Measurements from ENCODE around the gene CILP2. TPM values are rescaled to one million over a fixed set of nuclear protein-coding genes. Genes with fewer than 3 reads are reported as not detected.

CILP2 gene
- total RNA-seq, 1 donor from 2014 or later = 0.98 TPM

- Histone ChIP-seq H3K36me3 (no peaks in the 10 kb centered on the region), H3K9me3 (no peaks in the 10 kb centered on the region), H3K4me3 (no peak overlapping the region), H3K4me1 (no peaks in the 10 kb centered on the region), H3K27ac (no peak overlapping the region), H3K27me3 (no peaks in the 10 kb centered on the region)
- no peak for DNase-seq (ENCODE audit: extremely low spot score in 2 of 2)
- intact Hi-C loops (cut with DNase I) = no loop called here
- TF ChIP-seq CTCF (IDR thresholded peaks at IDR 0.05) = no peak
- no peak for TF ChIP-seq POLR2AphosphoS5 (IDR thresholded peaks at IDR 0.05; ENCODE audit: insufficient read depth in 1 of 2, low read depth in 1 of 2)
- no peak for TF ChIP-seq POLR2A (IDR thresholded peaks at IDR 0.05)
These were observed 40.2 kb downstream of the CILP2 start for GRCh38 chr19:19578252-19578651.

- H3K27me3 ChIP-seq = no peaks in the 10 kb centered on the region
- no peaks in the 10 kb centered on the region for H3K9me3 ChIP-seq
- H3K36me3 ChIP-seq = no peaks in the 10 kb centered on the region
- no peak for DNase-seq (ENCODE audit: extremely low spot score in 2 of 2)
- intact Hi-C loops (cut with DNase I) = no loop called here
- no peak overlapping the region for H3K27ac ChIP-seq
- no peaks in the 10 kb centered on the region for H3K4me1 ChIP-seq
- no peak overlapping the region for H3K4me3 ChIP-seq
- TF ChIP-seq POLR2A (IDR thresholded peaks at IDR 0.05) (no peak), POLR2AphosphoS5 (IDR thresholded peaks at IDR 0.05; ENCODE audit: insufficient read depth in 1 of 2, low read depth in 1 of 2) (no peak), CTCF (IDR thresholded peaks at IDR 0.05) (no peak)
These were observed 41.7 kb downstream of the CILP2 start for GRCh38 chr19:19579533-19580361.

GRCh38 chr19:19580418-19580817 is 42.4 kb downstream of the CILP2 start:
- no peak overlapping the region for H3K27ac ChIP-seq
- no peaks in the 10 kb centered on the region for H3K9me3 ChIP-seq
- H3K27me3 ChIP-seq = no peaks in the 10 kb centered on the region
- intact Hi-C loops (cut with DNase I) = no loop called here
- no peak for DNase-seq (ENCODE audit: extremely low spot score in 2 of 2)
- no peaks in the 10 kb centered on the region for H3K4me1 ChIP-seq
- TF ChIP-seq CTCF (IDR thresholded peaks at IDR 0.05) (no peak), POLR2AphosphoS5 (IDR thresholded peaks at IDR 0.05; ENCODE audit: insufficient read depth in 1 of 2, low read depth in 1 of 2) (no peak)
- H3K4me3 ChIP-seq = no peak overlapping the region
- H3K36me3 ChIP-seq = no peaks in the 10 kb centered on the region

GRCh38 chr19:19581391-19581790 is 43.3 kb downstream of the CILP2 start:
- no peaks in the 10 kb centered on the region for H3K9me3 ChIP-seq
- no peak overlapping the region for H3K4me3 ChIP-seq
- H3K27me3 ChIP-seq = no peaks in the 10 kb centered on the region
- H3K27ac ChIP-seq = no peak overlapping the region
- no peak for DNase-seq (ENCODE audit: extremely low spot score in 2 of 2)
- H3K36me3 ChIP-seq = no peaks in the 10 kb centered on the region
- TF ChIP-seq CTCF (IDR thresholded peaks at IDR 0.05) = no peak
- TF ChIP-seq POLR2AphosphoS5 (IDR thresholded peaks at IDR 0.05; ENCODE audit: insufficient read depth in 1 of 2, low read depth in 1 of 2) = no peak
- TF ChIP-seq POLR2A (IDR thresholded peaks at IDR 0.05) = no peak
- H3K4me1 ChIP-seq = no peaks in the 10 kb centered on the region
- intact Hi-C loops (cut with DNase I) = no loop called here

GRCh38 chr19:19582471-19582870 is 44.4 kb downstream of the CILP2 start:
- no peak for TF ChIP-seq CTCF (IDR thresholded peaks at IDR 0.05)
- no peak for TF ChIP-seq POLR2AphosphoS5 (IDR thresholded peaks at IDR 0.05; ENCODE audit: insufficient read depth in 1 of 2, low read depth in 1 of 2)
- no peak for TF ChIP-seq POLR2A (IDR thresholded peaks at IDR 0.05)
- intact Hi-C loops (cut with DNase I) = no loop called here
- no peak overlapping the region for H3K4me3 ChIP-seq

More at GRCh38 chr19:19582471-19582870, 44.4 kb downstream of the CILP2 start:
- H3K27me3 ChIP-seq = no peaks in the 10 kb centered on the region
- no peak for DNase-seq (ENCODE audit: extremely low spot score in 2 of 2)
- H3K36me3 ChIP-seq = no peaks in the 10 kb centered on the region
- H3K4me1 ChIP-seq = no peaks in the 10 kb centered on the region
- no peak overlapping the region for H3K27ac ChIP-seq
- H3K9me3 ChIP-seq = no peaks in the 10 kb centered on the region
